Stimulated activated CD8-positive, alpha-beta memory T cell treated with anti-CD3 and anti-CD28 coated beads, Interleukin-15, amount 100 ng/mL, for 1 hour (primary cell): ENCODE measurements around the gene TRIM10.

Experiments used
- DNase-seq: peaks from one replicate; pipeline ENCODE4 v3.0.0-alpha.2; 2020; ENCODE audit warnings: low read depth

Gene TRIM10, protein sequence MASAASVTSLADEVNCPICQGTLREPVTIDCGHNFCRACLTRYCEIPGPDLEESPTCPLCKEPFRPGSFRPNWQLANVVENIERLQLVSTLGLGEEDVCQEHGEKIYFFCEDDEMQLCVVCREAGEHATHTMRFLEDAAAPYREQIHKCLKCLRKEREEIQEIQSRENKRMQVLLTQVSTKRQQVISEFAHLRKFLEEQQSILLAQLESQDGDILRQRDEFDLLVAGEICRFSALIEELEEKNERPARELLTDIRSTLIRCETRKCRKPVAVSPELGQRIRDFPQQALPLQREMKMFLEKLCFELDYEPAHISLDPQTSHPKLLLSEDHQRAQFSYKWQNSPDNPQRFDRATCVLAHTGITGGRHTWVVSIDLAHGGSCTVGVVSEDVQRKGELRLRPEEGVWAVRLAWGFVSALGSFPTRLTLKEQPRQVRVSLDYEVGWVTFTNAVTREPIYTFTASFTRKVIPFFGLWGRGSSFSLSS

DNA sequence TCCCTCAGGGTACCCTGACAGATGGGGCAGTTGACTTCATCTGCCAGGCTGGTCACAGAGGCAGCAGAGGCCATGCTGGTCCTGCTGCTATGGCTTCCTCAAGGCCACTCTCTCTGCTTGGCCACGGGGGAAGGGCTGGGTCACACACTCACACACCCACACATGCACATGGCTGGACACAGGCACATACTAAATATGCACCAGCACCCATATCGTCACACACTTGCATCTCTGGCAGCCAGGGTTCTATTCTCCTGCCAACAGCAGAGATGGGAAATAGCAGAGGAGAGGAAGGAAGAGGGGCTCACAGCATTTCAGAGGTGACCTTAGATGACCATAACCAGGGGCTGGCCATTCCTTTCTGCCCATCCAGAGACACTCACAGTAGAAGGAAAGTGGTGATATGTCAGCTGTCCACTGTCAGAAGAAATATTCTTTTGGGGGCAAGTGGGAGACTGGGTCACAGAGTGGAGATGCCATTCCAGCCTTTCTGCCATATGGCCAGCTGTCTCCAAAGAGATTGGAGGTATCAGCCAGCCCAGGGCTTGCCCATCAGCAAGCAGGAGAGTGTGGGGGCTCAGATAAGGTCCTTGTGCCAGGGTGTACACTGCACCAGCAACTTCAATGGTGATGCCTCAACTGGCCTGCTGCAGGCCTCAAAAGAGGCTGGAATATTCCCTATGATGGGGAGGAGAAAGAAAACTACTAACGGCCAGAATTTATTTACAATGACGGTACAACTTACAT is at the start of gene TRIM10:
TSS of gene TRIM10 (minus strand) at position 427 of the 747 bp plus-strand sequence. CDS start at position 74, 353 bp downstream.
- no peak for DNase-seq

DNA sequence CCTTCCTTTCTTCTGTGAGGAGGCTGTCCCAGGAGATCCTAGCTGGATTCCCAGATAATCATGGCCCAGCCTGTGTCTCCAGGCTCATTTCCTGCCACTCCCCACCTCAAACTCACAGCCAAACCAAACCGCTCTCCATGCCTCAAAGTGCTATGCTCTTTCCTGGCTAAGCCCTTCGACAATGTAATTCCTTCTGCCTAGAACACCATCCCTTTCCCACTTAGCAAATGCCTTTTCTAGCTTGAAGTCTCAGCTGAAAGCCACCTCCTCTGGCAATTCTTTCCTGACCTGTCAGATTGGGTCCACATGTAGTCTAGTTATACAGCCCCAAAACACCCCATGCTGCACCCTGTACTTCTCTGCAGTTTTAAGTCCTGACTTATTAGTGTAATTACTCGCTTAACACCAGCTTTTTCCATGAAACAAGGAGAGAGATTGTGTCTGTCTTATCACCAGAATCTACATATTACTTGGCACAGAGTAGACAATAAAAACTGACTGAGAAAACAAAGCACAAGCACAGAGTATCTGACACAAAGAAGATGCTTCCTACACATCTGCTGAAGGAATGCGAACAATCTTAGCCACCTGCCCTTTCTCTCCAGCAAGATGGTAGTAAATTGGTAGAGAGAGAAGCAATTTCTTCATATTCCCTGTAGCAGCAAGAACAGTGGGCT is 46.7 kb upstream of the TRIM10 start:
- no peak for DNase-seq

DNA sequence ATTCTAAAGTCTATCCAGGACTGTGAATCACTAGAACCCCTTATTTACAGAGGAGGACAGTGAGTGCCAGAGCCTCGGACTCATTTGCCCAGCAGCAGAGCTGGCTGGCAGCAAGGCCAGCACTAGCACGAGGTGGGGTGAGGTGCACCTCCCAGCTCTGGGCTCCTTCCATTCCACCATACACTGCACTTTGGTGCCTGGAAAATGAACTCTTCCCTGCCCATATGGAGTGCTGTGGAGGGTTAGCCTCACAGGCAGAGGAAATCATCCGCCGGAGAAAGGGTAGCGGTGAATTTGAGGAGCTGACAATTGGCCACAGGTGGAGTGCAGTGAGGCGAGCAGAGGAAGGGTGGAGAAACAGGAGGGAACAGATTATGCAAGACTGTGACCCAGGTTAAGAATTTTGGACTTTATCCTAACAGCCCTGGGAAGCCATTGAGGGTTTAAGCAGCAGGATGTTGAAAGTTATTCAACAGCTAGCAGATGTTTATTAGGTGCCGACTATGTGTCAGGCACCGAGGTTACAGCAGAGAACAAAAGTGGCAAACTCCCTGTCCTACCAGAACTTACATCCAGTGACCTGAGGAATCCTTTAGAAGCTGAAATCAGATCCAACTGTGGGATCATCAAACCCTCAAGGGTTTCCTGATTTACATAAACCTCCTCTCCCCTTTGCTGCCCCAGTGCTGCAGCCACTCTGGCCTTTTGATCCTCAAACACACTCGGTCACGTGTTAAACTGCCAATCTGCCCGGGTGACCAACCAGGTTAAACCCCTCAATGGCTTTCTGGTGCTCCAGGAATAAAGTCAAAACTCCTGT is 46.0 kb upstream of the TRIM10 start:
- no peak for DNase-seq

DNA sequence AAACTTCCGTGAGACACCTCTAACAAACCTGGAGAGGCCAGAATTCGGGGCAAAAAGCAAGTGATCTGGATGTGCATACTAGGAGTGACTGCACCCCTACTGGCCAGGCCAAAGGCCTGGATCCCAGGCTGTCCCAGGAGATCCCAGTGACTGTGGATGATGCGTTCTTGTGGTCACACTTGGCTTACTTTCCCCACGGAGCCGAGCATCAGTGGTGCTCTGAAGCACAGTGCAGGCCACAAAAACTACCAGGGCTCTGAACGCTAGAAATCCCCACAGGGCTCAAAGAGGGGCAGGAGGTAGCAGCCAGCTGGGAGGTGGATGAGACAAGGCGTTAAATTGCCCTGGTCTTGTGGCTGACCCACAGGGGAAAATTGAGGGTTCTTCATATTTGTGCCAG is 45.1 kb upstream of the TRIM10 start:
- DNase-seq = no peak

DNA sequence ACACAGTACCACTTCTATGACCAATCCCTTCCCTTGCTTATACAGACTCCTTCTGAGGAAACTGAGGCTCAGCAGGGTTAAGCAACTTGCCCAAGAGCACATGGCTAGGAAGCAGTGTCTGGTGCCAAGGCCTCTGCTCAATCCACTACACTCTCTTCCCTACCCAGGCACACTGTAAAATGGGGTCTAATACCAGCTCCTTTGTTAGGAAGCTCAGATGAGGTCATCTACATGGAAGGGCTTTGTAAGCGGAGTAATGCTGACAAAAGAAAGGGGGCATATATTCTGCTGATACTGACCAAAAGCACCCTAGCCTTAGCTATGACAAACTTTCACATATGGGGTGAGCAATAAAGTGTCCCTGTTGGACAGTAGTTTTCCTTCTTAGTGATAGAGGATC is 43.1 kb upstream of the TRIM10 start:
- no peak for DNase-seq

DNA sequence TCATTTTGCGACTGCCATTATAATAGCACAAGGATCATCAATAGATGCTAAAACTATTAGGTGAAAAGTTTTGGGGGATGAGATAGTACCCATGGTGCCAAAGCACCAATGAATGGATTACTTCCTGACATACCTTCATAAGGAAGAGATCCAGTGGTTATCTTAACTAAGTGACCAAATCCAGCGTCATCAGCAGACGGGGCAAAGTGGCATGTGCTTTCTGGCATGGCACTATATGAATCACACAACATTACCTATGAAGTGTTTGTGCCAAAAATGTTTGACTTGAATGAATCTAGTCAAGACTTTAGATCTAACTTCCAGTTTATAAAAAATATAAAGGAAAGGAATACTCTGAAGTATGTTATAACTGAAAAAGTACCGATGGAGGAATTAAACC is 41.4 kb upstream of the TRIM10 start:
- DNase-seq = no peak

DNA sequence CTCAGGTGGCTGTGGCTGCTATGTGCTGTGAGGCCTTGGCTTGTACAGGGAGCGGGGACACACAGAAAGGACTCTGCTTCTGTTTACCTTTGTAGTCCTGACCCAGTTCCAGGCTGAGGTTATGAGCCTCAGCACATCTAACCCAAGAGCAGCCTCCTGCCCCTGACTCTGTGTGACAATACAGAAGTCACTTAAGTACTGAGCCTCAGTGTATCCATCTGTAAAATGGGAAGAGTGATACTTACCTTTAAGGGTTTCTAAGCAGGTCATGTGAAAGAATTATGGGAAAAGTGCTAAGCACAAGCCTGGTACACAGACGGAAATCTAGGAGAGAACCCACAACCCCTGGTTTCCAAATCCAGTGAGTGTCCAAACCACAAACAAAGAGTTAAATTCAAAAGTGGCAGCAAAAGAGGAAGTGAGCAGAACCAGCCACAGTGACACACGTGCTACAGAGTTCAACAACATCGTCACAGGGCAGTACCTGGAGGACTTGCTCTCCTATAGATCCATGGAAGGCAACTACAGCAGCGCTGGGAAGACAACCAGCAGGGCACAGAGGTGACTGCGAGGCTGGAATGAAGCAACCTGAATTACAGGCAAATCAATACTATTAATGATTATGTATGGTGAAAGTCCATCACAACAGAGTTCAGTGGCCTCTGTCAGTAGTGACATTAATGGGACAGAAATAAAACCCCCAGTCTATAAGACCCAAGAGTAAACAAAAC is 39.7 kb upstream of the TRIM10 start:
- no peak for DNase-seq

DNA sequence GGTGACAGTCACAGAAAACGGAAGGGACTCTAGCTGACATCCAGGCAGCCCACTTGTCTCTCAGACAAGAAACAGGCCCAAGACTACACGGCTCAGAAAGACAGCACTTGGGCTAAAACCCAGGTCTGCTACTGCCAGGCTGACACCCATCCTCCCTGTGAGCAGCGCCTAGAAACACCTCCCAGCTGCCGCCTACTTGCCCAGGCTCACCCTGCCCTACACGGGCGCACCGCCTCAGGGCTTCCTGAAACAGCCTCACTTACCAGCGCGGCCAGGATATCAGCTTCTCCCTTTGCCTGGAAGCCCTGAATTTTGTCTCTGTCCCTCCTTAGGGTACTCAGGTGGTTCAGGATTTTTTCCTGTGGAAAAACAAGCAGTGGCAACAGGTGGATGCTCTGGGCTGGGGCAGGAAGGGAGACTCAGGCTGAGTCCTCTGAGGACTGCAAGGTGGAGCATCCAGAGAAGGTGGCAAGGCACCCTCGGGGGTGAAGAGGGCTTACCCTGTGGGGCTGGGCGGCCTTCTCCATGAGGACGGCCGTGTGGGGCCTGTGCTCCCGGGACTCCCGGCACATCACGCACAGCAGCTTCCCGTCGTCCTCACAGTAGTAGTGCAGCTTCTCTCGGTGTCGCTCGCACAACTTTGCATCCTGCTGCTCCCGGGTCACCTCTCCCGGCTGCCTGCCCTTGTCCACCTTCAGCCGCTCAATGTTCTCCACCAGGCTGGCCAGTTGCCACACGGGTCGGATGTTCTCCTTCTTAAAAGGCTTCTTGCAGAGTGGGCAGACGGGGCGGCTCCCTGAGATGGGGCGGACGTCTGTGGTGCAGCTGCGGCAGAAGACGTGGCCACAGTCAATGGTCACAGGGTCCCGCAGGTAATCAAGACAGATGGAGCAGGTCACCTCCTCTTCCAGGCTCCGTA is 37.4 kb upstream of the TRIM10 start:
- DNase-seq = no peak

DNA sequence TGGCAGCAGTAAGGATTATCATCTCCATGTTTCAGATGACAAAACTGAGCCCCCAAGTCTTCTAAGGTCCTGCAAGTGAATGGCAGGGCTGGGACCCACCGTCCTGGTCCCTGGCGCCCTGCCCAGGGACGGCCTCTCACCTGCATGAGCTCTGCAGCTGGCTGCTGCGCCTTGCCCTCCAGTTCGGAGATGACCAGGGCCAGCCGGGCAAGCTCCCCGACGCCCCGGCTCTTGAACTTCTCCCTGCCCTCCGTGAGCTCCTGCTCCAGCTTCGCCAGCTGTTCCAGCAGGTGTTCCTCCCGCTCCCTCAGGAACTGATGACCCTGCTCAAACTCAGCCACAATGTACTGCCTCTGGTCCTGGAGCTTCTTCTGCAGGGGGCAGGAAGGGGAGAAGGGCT is 35.4 kb upstream of the TRIM10 start:
- no peak for DNase-seq

DNA sequence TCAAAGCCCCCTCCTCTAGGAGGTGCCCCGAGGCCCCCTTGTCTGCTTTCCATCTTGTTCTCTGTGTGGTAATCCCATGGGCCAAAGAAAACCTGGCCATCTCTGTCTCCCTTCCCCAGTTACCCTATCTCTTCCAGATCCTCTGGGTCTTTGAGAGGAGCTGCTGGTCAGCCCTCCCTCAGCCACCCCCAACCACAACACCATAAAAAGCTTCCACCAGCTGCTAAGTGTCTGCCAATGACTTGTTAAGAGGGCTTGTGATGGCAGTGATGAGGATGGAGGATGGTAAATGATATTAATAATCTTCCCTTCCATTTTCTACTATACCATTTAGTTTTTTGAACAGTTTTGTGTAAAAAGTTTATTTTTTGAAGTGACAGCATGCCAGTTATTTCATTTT is 34.9 kb upstream of the TRIM10 start:
- DNase-seq = no peak

DNA sequence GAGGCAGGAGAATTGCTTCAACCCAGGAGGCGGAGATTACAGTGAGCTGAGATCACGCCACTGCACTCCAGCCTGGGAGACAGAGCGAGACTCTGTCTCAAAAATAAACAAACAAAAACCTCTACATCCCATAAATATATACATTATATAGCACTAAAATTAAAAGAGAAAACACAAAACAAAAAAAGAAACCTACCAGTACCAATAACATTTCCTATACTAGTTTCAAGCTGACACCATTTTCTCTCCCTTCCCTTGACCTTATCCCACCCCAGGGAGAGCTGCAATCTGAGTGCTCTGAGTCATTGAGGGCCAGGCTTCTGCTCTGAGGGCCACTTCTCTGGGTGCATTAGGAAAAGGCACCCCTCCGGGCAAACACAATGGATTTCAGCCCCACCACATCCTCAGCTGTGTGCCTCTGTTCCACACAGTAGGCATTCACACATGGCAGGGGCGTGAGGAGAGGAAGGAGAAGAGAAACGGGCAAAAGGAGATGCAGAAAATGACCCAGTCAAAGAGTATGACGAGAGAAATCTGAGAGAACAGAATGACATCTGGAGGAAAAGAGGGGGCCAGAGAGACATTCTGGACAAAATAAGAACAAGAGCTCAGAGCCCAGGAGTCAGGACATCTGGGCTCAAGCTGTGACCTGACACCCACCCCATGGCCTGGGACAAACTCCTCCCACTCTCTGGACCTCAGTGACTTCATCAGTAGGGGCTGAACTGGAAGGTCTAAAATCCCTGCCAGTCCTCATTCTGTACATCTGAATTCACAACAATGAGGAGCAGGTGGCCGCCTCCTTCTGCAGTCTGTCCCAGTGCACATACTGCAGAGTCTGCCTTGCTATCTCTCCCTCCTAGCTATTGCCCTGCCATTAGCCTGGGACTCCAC is 34.0 kb upstream of the TRIM10 start:
- no peak for DNase-seq

DNA sequence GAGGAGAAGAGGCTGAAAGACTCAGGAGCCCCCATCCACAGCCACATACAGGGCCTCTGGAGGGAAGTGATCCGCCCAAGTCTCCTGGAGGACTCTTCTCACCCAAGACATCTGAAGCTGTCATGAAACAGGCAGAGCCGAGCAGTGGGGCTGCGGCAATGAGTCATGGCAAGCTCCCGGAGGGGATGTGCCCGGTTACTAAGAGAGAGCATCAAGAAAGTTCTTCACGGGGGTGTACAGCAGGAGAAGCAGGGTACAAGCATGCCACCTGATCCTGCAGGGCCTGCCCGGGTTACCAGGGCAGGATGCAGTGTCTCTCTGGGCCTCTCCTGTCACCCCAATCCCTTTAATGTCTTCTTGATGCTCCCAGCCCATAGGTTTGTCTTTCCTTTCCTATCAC is 31.1 kb upstream of the TRIM10 start:
- DNase-seq = no peak

DNA sequence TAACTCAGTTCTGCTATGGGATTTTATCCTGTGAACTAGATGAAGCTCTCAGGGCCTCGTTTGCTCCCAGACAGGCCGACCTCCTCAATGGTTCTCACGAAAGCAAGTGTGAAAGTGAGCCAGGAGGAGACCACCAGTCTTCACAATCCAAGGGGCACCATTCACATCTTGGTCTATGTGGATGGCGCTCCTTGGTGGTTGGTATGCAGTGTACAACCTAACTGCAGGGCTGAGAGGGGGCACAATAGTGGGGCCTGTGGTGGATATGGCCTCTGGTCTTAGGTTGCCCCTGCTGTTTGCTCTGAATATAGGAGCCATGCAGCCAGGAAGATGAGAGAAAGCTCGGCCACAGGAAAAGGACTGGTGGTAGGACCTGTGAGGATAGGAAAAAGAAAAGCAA is 27.5 kb upstream of the TRIM10 start:
- no peak for DNase-seq

DNA sequence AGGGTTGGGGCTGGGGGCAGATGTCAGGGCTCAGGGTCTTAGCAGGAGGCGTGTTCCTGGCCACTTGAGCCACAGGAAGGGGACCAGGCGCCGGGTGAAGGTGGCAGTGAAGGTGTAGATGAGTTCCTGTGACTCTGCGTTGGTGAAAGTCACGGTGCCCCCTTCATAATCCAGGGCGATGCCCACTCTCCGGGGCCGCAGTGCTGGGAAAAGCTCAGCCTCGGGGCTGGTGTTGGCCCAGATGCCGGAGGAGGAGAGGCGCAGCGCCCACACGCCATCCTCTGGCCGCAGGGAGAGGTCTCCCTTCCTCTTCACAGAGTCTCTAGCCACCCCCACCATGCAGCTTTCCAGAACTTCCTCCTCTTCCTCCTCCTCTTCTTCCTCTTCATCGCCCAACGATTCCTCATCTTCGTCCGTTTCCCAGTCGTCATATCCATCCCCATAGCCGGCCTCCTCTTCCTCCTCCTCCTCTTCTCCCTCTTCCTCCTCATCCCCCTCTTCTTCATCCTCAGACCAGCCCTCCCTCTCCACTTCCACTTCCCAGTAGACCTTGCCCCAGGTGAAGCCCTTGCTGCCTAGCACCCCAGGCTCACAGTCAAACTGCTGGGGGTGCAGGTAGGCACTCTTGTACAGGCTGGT is 25.0 kb upstream of the TRIM10 start:
- no peak for DNase-seq

DNA sequence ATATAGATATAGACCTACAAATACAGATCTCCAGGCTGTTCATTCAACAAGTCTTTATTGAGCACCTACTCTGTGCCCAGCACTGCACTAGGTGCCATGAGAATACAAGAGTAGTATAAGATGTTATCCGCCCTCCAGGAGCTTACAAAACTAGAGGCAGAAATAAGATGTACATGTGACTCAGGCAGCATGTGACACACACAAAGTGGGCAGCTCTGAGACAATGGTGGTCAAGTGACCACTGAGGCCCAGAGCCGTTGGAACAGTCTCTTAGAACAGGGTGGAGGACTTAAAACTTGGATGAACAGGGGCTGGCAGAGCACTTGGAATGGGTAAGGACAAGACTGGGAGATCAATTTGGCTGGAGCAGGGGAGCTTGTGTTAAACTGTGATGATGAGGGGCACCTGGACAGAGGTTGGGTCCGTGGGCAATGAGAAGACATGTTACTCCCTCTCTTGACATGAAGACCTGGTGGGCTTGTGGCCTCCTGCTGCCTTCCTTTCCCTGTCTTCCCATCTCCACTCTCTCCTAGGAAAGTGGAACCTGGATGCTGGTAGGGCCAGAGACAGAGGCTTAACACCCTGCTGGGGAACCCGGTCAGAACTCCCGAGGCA is 23.5 kb upstream of the TRIM10 start:
- no peak for DNase-seq

DNA sequence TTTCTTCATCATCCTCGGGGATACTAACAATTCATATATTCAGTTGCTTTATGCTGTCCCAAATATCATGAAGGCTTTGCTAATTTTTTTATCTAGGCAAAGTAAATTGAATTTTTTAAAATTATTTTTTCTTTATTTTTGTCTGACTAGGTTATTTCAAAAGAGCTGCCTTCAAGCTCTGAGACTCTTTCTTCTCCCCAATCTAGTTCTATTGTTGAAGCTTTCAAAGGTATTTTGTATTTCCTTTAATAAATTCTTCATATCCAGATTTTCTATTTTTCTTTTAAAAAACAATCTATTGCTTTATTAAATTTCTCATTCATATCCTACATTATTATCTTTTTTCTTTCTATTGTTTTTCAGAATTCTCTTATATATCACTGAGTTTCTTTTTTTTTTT is 19.1 kb upstream of the TRIM10 start:
- DNase-seq = no peak

DNA sequence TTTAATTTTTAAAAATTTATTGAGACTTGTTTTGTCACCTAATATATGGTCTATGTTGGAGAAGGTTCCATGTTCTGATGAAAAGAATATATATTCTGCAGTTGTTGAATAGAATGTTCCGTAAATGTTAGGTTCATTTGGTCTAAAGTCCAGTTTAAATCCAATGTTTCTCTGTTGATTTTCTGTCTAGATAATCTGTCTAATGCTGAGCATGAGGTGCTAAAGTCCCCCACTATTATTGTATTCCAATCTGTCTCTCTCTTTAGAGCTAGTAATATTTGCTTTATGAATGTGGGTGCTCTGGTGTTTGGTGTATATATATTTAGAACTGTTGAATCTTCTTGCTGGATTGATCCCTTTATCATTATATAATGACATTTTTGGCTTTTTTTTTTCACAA is 17.8 kb upstream of the TRIM10 start:
- no peak for DNase-seq

DNA sequence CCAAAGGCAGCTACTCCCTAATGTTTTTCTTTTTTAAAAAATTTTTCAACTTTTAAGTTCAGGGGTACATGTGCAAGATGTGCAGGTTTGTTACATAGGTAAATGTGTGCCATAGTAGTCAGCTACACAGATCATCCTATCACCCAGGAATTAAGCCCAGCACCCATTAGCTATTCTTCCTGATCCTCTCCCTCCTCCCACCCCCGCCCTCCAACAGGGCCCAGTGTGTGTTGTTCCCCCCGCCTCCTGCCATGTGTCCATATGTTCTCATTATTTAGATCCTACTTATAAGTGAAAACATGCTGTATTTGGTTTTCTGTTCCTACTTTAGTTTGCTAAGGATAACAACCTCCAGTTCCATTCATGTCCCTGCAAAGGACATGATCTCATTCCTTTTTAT is 14.8 kb upstream of the TRIM10 start:
- no peak for DNase-seq
